HEK293 (cell line): ENCODE data around the gene PPFIA2.
A peak's percentile ranks its signal among the peaks of the same experiment; 100 is the strongest.

ENCODE experiments used
- CTCF ChIA-PET: fragments of 350-600 bp; formaldehyde crosslinking; extraction: SDS; loops from one replicate; lab custom pipeline; 2021; ENCODE audit warnings: antibody characterized with exemption; lab: Yijun Ruan, JAX
- POLR2A ChIA-PET: fragments of 300-600 bp; formaldehyde crosslinking; extraction: SDS; loops from one replicate; lab custom pipeline; 2020; ENCODE audit warnings: antibody characterized with exemption, inconsistent platforms; lab: Yijun Ruan, JAX
- H3K27ac ChIP-seq: fragments of 200-500 bp; sonication (Bioruptor generic); 2 replicates; pipeline ENCODE4 v1.5.1; 2014; ENCODE audit warnings: low read depth, low read length, control low read depth, inconsistent platforms; ENCODE audit errors: extremely low read depth
- H3K36me3 ChIP-seq, 2 experiments: fragments of 200-500 bp in 1 of 2; sonication (Bioruptor generic) in 1 of 2; 1 replicate in 1 of 2; 2 replicates in 1 of 2; pipeline ENCODE4 v1.5.1; 2014 to 2017; ENCODE audit warnings: inconsistent platforms in 2 of 2, low read length in 2 of 2; ENCODE audit not compliant: control insufficient read depth in 2 of 2, insufficient read depth in 1 of 2
- H3K4me1 ChIP-seq: fragments of 200-500 bp; sonication (Bioruptor generic); 2 replicates; pipeline ENCODE4 v1.5.1; 2014; ENCODE audit warnings: mild to moderate bottlenecking, low read length, inconsistent platforms; ENCODE audit not compliant: control insufficient read depth, insufficient read depth
- H3K4me3 ChIP-seq: 2 replicates; pipeline ENCODE4 v1.5.1; 2011; ENCODE audit warnings: low read depth, mild to moderate bottlenecking, control low read depth, low read length, moderate library complexity
- H3K9me3 ChIP-seq: fragments of 200-500 bp; sonication (Bioruptor generic); 2 replicates; pipeline ENCODE4 v1.5.1; 2014; ENCODE audit warnings: low read depth, low read length, inconsistent platforms; ENCODE audit not compliant: control insufficient read depth, insufficient read depth
- FEZF1 ChIP-seq: fragments of 450-650 bp; formaldehyde crosslinking; IDR thresholded peaks from 2 replicates; pipeline ENCODE4 v1.5.1; 2016; ENCODE audit warnings: missing biosample characterization, missing genetic modification characterization
- GLIS1 ChIP-seq: fragments of 450-650 bp; formaldehyde crosslinking; IDR thresholded peaks from 2 replicates; pipeline ENCODE4 v1.5.1; 2016; ENCODE audit warnings: missing biosample characterization, missing genetic modification characterization
- PRDM10 ChIP-seq: fragments of 450-650 bp; formaldehyde crosslinking; IDR thresholded peaks from 2 replicates; pipeline ENCODE4 v1.5.1; 2016; ENCODE audit warnings: missing biosample characterization, missing genetic modification characterization
- PRDM2 ChIP-seq: fragments of 450-650 bp; formaldehyde crosslinking; IDR thresholded peaks from 2 replicates; pipeline ENCODE4 v1.5.1; 2016; ENCODE audit warnings: missing biosample characterization, missing genetic modification characterization, borderline replicate concordance
- YY1 ChIP-seq: fragments of 450-650 bp; formaldehyde crosslinking; IDR thresholded peaks from 2 replicates; pipeline ENCODE4 v1.5.1; 2018; ENCODE audit warnings: missing biosample characterization, missing genetic modification characterization
- ZBTB20 ChIP-seq: fragments of 450-650 bp; formaldehyde crosslinking; IDR thresholded peaks from 2 replicates; pipeline ENCODE4 v1.5.1; 2016; ENCODE audit warnings: missing biosample characterization, missing genetic modification characterization
- ZBTB49 ChIP-seq: fragments of 450-650 bp; formaldehyde crosslinking; IDR thresholded peaks from 2 replicates; pipeline ENCODE4 v1.5.1; 2016; ENCODE audit warnings: missing biosample characterization, missing genetic modification characterization, low read depth
- ZFHX2 ChIP-seq: fragments of 450-650 bp; formaldehyde crosslinking; conservative IDR thresholded peaks from 2 replicates; pipeline ENCODE4 v1.5.1; 2016; ENCODE audit warnings: missing biosample characterization, missing genetic modification characterization
- ZNF133 ChIP-seq: fragments of 450-650 bp; formaldehyde crosslinking; IDR thresholded peaks from 2 replicates; pipeline ENCODE4 v1.5.1; 2016; ENCODE audit warnings: missing biosample characterization, missing genetic modification characterization
- ZNF138 ChIP-seq: fragments of 450-650 bp; formaldehyde crosslinking; IDR thresholded peaks from 2 replicates; pipeline ENCODE4 v1.5.1; 2016; ENCODE audit warnings: missing biosample characterization, missing genetic modification characterization, borderline replicate concordance
- ZNF146 ChIP-seq: fragments of 450-650 bp; formaldehyde crosslinking; IDR thresholded peaks from 2 replicates; pipeline ENCODE4 v1.5.1; 2016; ENCODE audit warnings: missing biosample characterization, missing genetic modification characterization
- ZNF26 ChIP-seq: fragments of 450-650 bp; formaldehyde crosslinking; IDR thresholded peaks from 2 replicates; pipeline ENCODE4 v1.5.1; 2016; ENCODE audit warnings: missing biosample characterization, missing genetic modification characterization
- ZNF394 ChIP-seq: fragments of 450-650 bp; formaldehyde crosslinking; IDR thresholded peaks from 2 replicates; pipeline ENCODE4 v1.5.1; 2016; ENCODE audit warnings: missing biosample characterization, missing genetic modification characterization, mild to moderate bottlenecking, moderate library complexity, borderline replicate concordance
- ZNF423 ChIP-seq: fragments of 450-650 bp; formaldehyde crosslinking; IDR thresholded peaks from 2 replicates; pipeline ENCODE4 v1.5.1; 2016; ENCODE audit warnings: missing biosample characterization, missing genetic modification characterization
- ZNF610 ChIP-seq: fragments of 450-650 bp; formaldehyde crosslinking; IDR thresholded peaks from 2 replicates; pipeline ENCODE4 v1.5.1; 2016; ENCODE audit warnings: missing biosample characterization, missing genetic modification characterization, borderline replicate concordance
- ZNF626 ChIP-seq: fragments of 450-650 bp; sonication (Bioruptor Pico); formaldehyde crosslinking; IDR thresholded peaks from 2 replicates; pipeline ENCODE4 v1.5.1; 2018; ENCODE audit warnings: missing biosample characterization, missing genetic modification characterization, inconsistent platforms
- ZNF645 ChIP-seq: fragments of 450-650 bp; formaldehyde crosslinking; IDR thresholded peaks from 2 replicates; pipeline ENCODE4; 2016; ENCODE audit warnings: missing biosample characterization, missing genetic modification characterization
- ZNF670 ChIP-seq: fragments of 450-650 bp; formaldehyde crosslinking; IDR thresholded peaks from 2 replicates; pipeline ENCODE4 v1.5.1; 2016; ENCODE audit warnings: missing biosample characterization, missing genetic modification characterization, low read depth
- ZNF707 ChIP-seq: fragments of 450-650 bp; formaldehyde crosslinking; IDR thresholded peaks from 2 replicates; pipeline ENCODE4 v1.5.1; 2016; ENCODE audit warnings: missing biosample characterization, missing genetic modification characterization
- TF ChIP-seq, protein P1 (sequence below): fragments of 450-650 bp; IDR thresholded peaks from 2 replicates; pipeline ENCODE4 v1.5.1; 2018; ENCODE audit warnings: missing biosample characterization, missing genetic modification characterization

Gene PPFIA2

GRCh38 chr12:81759190-81760051, at the start of gene PPFIA2:
TSS of gene PPFIA2 (minus strand) at chr12:81759350.
- ChIA-PET POLR2A (no interaction called here), CTCF (interaction anchor here (0.7 kb wide), 1 partner anchor 158 kb away, joined by 4 read pairs; no protein-coding TSS in a partner anchor)
- no peaks in the 10 kb centered on the region for H3K9me3 ChIP-seq
- H3K4me1 ChIP-seq, result peaks cover 3% of the 10 kb centered on the region; the same call in 1 of the 2 replicates
- H3K36me3 ChIP-seq, result no peaks in the 10 kb centered on the region
- H3K27ac ChIP-seq, result no peak within 1 kb of the TSS
- peak within 1 kb of the TSS; percentile 50 for H3K4me3 ChIP-seq
- TF ChIP-seq PRDM10 (tag by site-specific recombination) (peak; percentile 76), ZNF707 (no peak), ZNF670 (no peak), YY1 (tag by site-specific recombination) (no peak), ZNF423 (tag by site-specific recombination) (no peak), ZNF645 (tag by site-specific recombination) (no peak), ZNF133 (tag by site-specific recombination) (no peak), ZBTB49 (no peak), ZNF26 (no peak), ZNF626 (tag by site-specific recombination) (no peak), ZNF138 (no peak), ZNF394 (tag by site-specific recombination) (peak; percentile 23; the same call in 1 of the 2 replicates), ZFHX2 (tag by site-specific recombination) (0 out of 2 replicates have a peak, but pooled peaks have one; percentile 11), FEZF1 (no peak), ZNF610 (tag by site-specific recombination) (no peak), GLIS1 (tag by site-specific recombination) (peak; percentile 24), ZNF146 (no peak), PRDM2 (tag by site-specific recombination) (no peak), ZBTB20 (tag by site-specific recombination) (peak; percentile 26; the same call in 1 of the 2 replicates)
- TF ChIP-seq, protein P1, sequence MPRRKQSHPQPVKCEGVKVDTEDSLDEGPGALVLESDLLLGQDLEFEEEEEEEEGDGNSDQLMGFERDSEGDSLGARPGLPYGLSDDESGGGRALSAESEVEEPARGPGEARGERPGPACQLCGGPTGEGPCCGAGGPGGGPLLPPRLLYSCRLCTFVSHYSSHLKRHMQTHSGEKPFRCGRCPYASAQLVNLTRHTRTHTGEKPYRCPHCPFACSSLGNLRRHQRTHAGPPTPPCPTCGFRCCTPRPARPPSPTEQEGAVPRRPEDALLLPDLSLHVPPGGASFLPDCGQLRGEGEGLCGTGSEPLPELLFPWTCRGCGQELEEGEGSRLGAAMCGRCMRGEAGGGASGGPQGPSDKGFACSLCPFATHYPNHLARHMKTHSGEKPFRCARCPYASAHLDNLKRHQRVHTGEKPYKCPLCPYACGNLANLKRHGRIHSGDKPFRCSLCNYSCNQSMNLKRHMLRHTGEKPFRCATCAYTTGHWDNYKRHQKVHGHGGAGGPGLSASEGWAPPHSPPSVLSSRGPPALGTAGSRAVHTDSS (tag by site-specific recombination), result no peak
